Type B pancreatic cell (in vitro differentiated cells): Measurements from ENCODE around the gene ERC1. TPM values are rescaled to one million over a fixed set of nuclear protein-coding genes. Genes with fewer than 3 reads are reported as not detected.

Source experiments
- DNase-seq: peaks from one replicate; pipeline ENCODE4 v3.0.0; 2021; ENCODE audit warnings: mixed read lengths; ENCODE audit not compliant: unreplicated experiment; ENCODE audit errors: extremely low spot score
- H3K27ac Mint-ChIP-seq: 2 replicates; pipeline ENCODE4 v1.8.0; 2021; ENCODE audit warnings: mild to moderate bottlenecking, mixed read lengths
- H3K27me3 Mint-ChIP-seq: 2 replicates; pipeline ENCODE4 v1.8.0; 2021; ENCODE audit warnings: mixed read lengths
- H3K36me3 Mint-ChIP-seq: 2 replicates; pipeline ENCODE4 v1.8.0; 2021; ENCODE audit warnings: mixed read lengths
- H3K4me1 Mint-ChIP-seq: one replicate; pipeline ENCODE4 v1.8.0; 2021; ENCODE audit warnings: mixed read lengths; ENCODE audit not compliant: unreplicated experiment
- H3K4me3 Mint-ChIP-seq: 2 replicates; pipeline ENCODE4 v1.8.0; 2021; ENCODE audit warnings: mild to moderate bottlenecking, mixed read lengths
- H3K9me3 Mint-ChIP-seq: 2 replicates; pipeline ENCODE4 v1.8.0; 2021; ENCODE audit warnings: mixed read lengths
- total RNA-seq: library from RNA; stranded (reverse); gene quantifications from 2 replicates; pipeline ENCODE4 v1.2.1, GENCODE V29; 2021; ENCODE audit warnings: low replicate concordance
- TF ChIP-seq, protein P1 (sequence below): fragments of 200-600 bp; sonication (generic); conservative IDR thresholded peaks from 2 replicates; pipeline ENCODE4 v1.5.0; 2021; ENCODE audit warnings: antibody characterized with exemption, mild to moderate bottlenecking

Gene ERC1
- total RNA-seq, 1 donor from 2014 or later, result 62.8 TPM

DNA sequence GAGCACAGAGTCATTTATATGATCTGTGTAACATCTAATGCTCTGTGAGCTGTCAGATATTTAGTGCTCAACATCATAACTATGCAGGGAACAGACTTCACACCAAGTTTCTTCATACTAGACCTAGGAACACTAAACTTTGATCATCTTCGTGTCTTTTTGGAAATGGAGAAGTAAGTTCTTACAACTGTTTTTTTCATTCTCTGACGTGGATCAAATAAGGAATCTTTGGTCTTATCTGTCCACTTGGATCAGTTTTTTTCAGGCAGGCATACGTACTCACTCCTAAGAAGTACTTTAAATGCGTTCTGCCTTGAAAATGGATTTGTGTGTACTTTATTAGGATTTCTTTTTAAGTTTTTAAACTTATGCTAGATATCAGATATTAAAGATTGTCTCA lies 412.4 kb downstream of the ERC1 start:
- Mint-ChIP-seq H3K4me1 (no peaks in the 10 kb centered on the region), H3K27ac (no peak overlapping the region), H3K27me3 (no peaks in the 10 kb centered on the region), H3K9me3 (no peaks in the 10 kb centered on the region), H3K4me3 (no peak overlapping the region), H3K36me3 (peaks cover 11% of the 10 kb centered on the region)
- TF ChIP-seq, protein P1, sequence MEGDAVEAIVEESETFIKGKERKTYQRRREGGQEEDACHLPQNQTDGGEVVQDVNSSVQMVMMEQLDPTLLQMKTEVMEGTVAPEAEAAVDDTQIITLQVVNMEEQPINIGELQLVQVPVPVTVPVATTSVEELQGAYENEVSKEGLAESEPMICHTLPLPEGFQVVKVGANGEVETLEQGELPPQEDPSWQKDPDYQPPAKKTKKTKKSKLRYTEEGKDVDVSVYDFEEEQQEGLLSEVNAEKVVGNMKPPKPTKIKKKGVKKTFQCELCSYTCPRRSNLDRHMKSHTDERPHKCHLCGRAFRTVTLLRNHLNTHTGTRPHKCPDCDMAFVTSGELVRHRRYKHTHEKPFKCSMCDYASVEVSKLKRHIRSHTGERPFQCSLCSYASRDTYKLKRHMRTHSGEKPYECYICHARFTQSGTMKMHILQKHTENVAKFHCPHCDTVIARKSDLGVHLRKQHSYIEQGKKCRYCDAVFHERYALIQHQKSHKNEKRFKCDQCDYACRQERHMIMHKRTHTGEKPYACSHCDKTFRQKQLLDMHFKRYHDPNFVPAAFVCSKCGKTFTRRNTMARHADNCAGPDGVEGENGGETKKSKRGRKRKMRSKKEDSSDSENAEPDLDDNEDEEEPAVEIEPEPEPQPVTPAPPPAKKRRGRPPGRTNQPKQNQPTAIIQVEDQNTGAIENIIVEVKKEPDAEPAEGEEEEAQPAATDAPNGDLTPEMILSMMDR, result no peak
- DNase-seq, result no peak

DNA sequence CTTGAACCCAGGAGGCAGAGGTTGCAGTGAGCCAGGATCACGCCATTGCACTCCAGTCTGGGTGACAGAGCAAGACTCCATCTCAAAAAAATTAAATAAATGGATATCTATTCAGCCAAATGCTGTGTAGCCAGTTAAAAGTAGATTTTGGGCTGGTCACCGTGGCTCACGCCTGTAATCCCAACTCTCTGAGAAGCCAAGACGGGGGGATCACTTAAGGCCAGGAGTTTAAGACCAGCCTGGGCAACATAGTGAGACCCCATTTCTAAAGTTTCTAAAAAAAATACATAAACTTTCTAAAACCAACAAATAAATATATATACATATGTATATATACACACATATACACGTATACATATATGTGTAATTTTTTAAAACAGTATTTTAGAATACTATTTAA lies 414.6 kb downstream of the ERC1 start:
- no peaks in the 10 kb centered on the region for H3K9me3 Mint-ChIP-seq
- H3K4me1 Mint-ChIP-seq, result no peaks in the 10 kb centered on the region
- H3K36me3 Mint-ChIP-seq, result peaks cover 15% of the 10 kb centered on the region
- H3K27ac Mint-ChIP-seq, result no peak overlapping the region
- H3K27me3 Mint-ChIP-seq, result no peaks in the 10 kb centered on the region
- TF ChIP-seq, protein P1, result no peak
- no peak overlapping the region for H3K4me3 Mint-ChIP-seq
- DNase-seq, result no peak

- Mint-ChIP-seq H3K27ac (no peak overlapping the region), H3K9me3 (peaks cover 4% of the 10 kb centered on the region), H3K36me3 (peaks cover 50% of the 10 kb centered on the region), H3K4me3 (no peak overlapping the region), H3K27me3 (no peaks in the 10 kb centered on the region), H3K4me1 (no peaks in the 10 kb centered on the region)
- TF ChIP-seq, protein P1, result no peak
- DNase-seq, result no peak
Observed at GRCh38 chr12:1410794-1411193, 419.8 kb downstream of the ERC1 start.

- TF ChIP-seq, protein P1, result no peak
- no peak overlapping the region for H3K27ac Mint-ChIP-seq
- no peaks in the 10 kb centered on the region for H3K27me3 Mint-ChIP-seq
- H3K4me1 Mint-ChIP-seq, result no peaks in the 10 kb centered on the region
- H3K9me3 Mint-ChIP-seq, result peaks cover 8% of the 10 kb centered on the region
- H3K36me3 Mint-ChIP-seq, result peaks cover 54% of the 10 kb centered on the region
- no peak overlapping the region for H3K4me3 Mint-ChIP-seq
- DNase-seq, result no peak
Observed at GRCh38 chr12:1413930-1414329, 422.9 kb downstream of the ERC1 start.

- Mint-ChIP-seq H3K27me3 (no peaks in the 10 kb centered on the region), H3K36me3 (peaks cover 54% of the 10 kb centered on the region), H3K4me1 (no peaks in the 10 kb centered on the region), H3K9me3 (peaks cover 16% of the 10 kb centered on the region), H3K4me3 (no peak overlapping the region), H3K27ac (peak overlapping the region; percentile 26)
- no peak for DNase-seq
- TF ChIP-seq, protein P1, result no peak
Observed at GRCh38 chr12:1418144-1418543, 427.1 kb downstream of the ERC1 start.

DNA sequence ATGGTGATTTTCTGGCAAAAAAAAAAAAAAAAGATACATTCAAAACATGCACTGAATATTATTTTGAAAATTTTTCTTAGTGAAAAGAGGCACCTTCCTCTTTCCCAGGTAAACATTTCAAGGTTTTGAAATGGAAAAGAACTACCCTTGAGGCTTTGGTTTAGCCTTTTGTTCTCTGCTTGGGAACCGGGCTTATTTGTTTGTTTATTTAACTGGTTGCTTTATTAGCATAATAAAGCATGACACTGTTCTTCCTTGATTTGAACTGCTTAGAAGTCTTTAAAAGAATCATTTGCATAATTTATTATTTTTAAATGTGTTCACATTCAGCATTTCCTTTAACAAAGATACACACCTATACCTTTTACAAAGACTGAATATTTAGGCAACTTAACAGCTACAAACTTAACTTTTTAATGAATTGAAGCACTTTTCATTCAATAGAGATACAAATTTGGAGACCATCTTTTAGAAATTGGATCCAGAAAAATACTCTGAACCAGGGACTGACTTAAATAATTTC lies 428.9 kb downstream of the ERC1 start:
- H3K36me3 Mint-ChIP-seq, result peaks cover 54% of the 10 kb centered on the region
- TF ChIP-seq, protein P1, result no peak
- H3K4me3 Mint-ChIP-seq, result no peak overlapping the region
- no peak overlapping the region for H3K27ac Mint-ChIP-seq
- no peak for DNase-seq
- H3K27me3 Mint-ChIP-seq, result no peaks in the 10 kb centered on the region
- H3K4me1 Mint-ChIP-seq, result no peaks in the 10 kb centered on the region
- peaks cover 16% of the 10 kb centered on the region for H3K9me3 Mint-ChIP-seq
